K562 (cell line): ENCODE measurements around the gene GASK1B.

Experiments used
- ATF3 ChIP-seq, 2 experiments: fragments of 450-650 bp in 1 of 2; sonication (generic) in 1 of 2; formaldehyde crosslinking in 1 of 2; IDR thresholded peaks in 1 of 2; conservative IDR thresholded peaks in 1 of 2; 2 replicates each; pipeline versions ENCODE4 v1.6.1 to v1.8.1; 2016 to 2023; ENCODE audit warnings: mild to moderate bottlenecking in 2 of 2, moderate library complexity in 2 of 2, inconsistent platforms in 1 of 2, missing genetic modification reagents in 1 of 2
- FOXJ3 ChIP-seq: sonication (generic); formaldehyde crosslinking; IDR thresholded peaks from 2 replicates; pipeline ENCODE4 v1.4.0; 2020; ENCODE audit warnings: mild to moderate bottlenecking, missing genetic modification reagents
- TGIF2 ChIP-seq: sonication (generic); formaldehyde crosslinking; IDR thresholded peaks from 2 replicates; pipeline ENCODE4 v1.8.1; 2022; ENCODE audit warnings: mild to moderate bottlenecking, missing genetic modification reagents, moderate library complexity
- USF1 ChIP-seq: sonication (generic); formaldehyde crosslinking; IDR thresholded peaks from 2 replicates; pipeline ENCODE4 v1.9.0; 2022; ENCODE audit warnings: mild to moderate bottlenecking, missing genetic modification reagents
- YY1 ChIP-seq, 3 experiments: IDR thresholded peaks; 2 replicates each; pipeline ENCODE4 v1.6.1; 2011; ENCODE audit warnings: low read length in 2 of 3, mild to moderate bottlenecking in 2 of 3, moderate library complexity in 2 of 3, borderline replicate concordance in 1 of 3, control low read depth in 1 of 3, low read depth in 1 of 3; ENCODE audit not compliant: insufficient read depth in 3 of 3, insufficient replicate concordance in 2 of 3, control insufficient read depth in 1 of 3, insufficient read length in 1 of 3; ENCODE audit errors: extremely low read depth in 1 of 3
- ZEB2 ChIP-seq: fragments of 450-650 bp; IDR thresholded peaks from 2 replicates; pipeline ENCODE4 v1.6.1; 2016
- ZNF274 ChIP-seq: IDR thresholded peaks from 2 replicates; pipeline ENCODE4 v1.6.1; 2011; ENCODE audit warnings: low read depth, mild to moderate bottlenecking, low read length, moderate library complexity, borderline replicate concordance
- ZNF76 ChIP-seq: fragments of 250-450 bp; sonication (Bioruptor Pico); IDR thresholded peaks from 2 replicates; pipeline ENCODE4 v1.4.0; 2020; ENCODE audit warnings: mild to moderate bottlenecking, moderate library complexity, borderline replicate concordance

- TF ChIP-seq ZNF274 (no peak), ATF3 (IDR thresholded peaks at IDR 0.05) (no peak), ATF3 (CRISPR knock-in tag; conservative IDR thresholded peaks at IDR 0.05) (no peak), ZNF76 (CRISPR knock-in tag) (no peak), ZEB2 (no peak), YY1 (IDR thresholded peaks at IDR 0.05; ENCODE audit: borderline replicate concordance in 1 of 3, control insufficient read depth in 1 of 3, extremely low read depth in 1 of 3, insufficient read depth in 3 of 3, insufficient read length in 1 of 3, insufficient replicate concordance in 2 of 3, low read depth in 1 of 3, low read length in 2 of 3) (no peak), USF1 (CRISPR knock-in tag) (no peak), FOXJ3 (CRISPR knock-in tag) (no peak), TGIF2 (CRISPR knock-in tag) (no peak)
These were observed 9.9 kb upstream of the GASK1B start for GRCh38 chr4:158182736-158183135.
